ENCODE measurements around the gene DYNC1LI1.

DYNC1LI1 gene

DNA sequence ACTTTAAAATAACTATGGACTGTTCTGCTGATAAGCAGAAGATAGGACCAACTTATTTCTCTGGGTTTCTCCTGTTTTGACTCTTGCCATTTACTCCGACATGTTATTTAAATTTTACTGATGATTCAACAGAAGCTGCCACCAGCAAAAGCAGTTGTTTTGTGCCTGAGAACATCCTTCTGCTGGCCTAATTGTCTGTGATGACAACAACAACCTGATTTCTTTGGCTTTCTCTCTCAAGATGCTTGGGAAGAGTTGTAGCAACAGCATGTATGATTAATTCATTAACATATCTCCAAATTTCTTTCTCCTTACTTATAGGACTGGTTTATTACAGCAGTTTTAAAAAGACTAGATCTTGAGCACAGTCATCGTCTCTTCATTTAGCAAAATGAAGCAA is 36.9 kb upstream of the DYNC1LI1 start:
- DNase-seq (ENCODE audit: low spot score): no peak
- in situ Hi-C loops (cut with MboI; ENCODE audit: low pct_unique_long_range_greater_than_20kb, low sequenced_read_pairs, unreplicated experiment): no loop called here
- TF ChIP-seq, protein P1, sequence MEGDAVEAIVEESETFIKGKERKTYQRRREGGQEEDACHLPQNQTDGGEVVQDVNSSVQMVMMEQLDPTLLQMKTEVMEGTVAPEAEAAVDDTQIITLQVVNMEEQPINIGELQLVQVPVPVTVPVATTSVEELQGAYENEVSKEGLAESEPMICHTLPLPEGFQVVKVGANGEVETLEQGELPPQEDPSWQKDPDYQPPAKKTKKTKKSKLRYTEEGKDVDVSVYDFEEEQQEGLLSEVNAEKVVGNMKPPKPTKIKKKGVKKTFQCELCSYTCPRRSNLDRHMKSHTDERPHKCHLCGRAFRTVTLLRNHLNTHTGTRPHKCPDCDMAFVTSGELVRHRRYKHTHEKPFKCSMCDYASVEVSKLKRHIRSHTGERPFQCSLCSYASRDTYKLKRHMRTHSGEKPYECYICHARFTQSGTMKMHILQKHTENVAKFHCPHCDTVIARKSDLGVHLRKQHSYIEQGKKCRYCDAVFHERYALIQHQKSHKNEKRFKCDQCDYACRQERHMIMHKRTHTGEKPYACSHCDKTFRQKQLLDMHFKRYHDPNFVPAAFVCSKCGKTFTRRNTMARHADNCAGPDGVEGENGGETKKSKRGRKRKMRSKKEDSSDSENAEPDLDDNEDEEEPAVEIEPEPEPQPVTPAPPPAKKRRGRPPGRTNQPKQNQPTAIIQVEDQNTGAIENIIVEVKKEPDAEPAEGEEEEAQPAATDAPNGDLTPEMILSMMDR (IDR thresholded peaks at IDR 0.05; ENCODE audit: extremely low read depth, insufficient read depth, missing control alignments): no peak

DNA sequence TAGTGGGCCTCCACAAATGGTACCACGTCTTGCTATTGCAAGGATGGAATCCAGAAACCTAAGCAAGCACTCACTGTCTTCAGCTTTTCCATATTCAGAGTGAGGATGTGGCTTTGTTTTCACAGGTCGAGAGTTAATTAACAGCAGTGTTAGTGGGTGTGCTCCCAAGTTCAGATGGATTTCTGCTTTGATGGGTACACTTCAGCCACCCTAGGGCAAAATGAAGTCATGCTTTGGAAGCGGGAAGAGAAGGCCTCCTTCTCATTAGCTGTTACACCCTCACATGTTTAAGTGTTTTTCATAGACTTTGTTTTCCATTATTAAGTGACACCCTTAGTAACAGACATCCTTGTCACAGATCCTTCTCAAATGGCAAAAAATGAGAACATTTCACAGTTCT is 36.3 kb upstream of the DYNC1LI1 start:
- in situ Hi-C loops (cut with MboI; ENCODE audit: low pct_unique_long_range_greater_than_20kb, low sequenced_read_pairs, unreplicated experiment): no loop called here
- TF ChIP-seq, protein P1 (IDR thresholded peaks at IDR 0.05; ENCODE audit: extremely low read depth, insufficient read depth, missing control alignments): no peak
- DNase-seq (ENCODE audit: low spot score): no peak

DNA sequence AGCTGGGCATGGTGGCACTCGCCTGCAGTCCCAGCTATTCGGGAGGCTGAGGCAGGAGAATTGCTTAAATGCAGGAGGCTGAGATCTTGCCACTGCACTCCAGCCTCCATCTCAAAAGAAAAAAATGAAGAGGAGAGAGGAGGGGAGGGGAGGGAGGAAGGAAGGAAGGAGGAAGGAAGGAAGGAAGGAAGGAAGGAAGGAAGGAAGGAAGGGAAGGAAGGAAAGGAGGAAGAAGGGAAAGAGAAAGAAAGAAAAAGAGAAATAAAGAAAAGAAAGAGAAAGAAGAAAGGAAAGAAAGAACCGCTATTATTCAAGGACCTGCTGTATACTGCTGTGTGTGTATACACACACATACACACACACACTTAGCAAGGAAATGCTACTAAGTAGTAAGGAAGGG is 35.6 kb upstream of the DYNC1LI1 start:
- no peak for DNase-seq (ENCODE audit: low spot score)
- TF ChIP-seq, protein P1 (IDR thresholded peaks at IDR 0.05; ENCODE audit: extremely low read depth, insufficient read depth, missing control alignments): no peak
- in situ Hi-C loops (cut with MboI; ENCODE audit: low pct_unique_long_range_greater_than_20kb, low sequenced_read_pairs, unreplicated experiment): no loop called here

DNA sequence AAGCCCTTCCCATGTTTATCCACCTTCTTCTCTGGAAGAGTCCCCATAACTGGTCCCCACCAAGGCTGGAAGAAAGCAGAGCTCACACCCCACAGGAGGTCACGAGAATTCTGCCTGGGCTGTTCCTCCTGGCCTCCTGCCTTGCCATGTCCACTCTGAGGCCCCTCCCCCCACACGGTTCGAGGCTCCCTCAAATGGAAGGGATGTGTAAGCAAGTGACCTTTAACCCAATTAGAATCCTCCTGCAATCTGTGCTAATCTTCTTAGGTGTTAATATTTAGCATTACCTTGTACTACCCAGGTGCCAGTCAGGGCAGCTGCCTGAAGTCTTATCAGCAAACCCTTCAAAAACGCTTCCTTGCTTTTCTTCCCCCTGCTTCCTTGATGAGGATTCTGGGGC is 32.4 kb upstream of the DYNC1LI1 start:
- DNase-seq (ENCODE audit: low spot score): no peak
- in situ Hi-C loops (cut with MboI; ENCODE audit: low pct_unique_long_range_greater_than_20kb, low sequenced_read_pairs, unreplicated experiment): no loop called here
- TF ChIP-seq, protein P1 (IDR thresholded peaks at IDR 0.05; ENCODE audit: extremely low read depth, insufficient read depth, missing control alignments): no peak

DNA sequence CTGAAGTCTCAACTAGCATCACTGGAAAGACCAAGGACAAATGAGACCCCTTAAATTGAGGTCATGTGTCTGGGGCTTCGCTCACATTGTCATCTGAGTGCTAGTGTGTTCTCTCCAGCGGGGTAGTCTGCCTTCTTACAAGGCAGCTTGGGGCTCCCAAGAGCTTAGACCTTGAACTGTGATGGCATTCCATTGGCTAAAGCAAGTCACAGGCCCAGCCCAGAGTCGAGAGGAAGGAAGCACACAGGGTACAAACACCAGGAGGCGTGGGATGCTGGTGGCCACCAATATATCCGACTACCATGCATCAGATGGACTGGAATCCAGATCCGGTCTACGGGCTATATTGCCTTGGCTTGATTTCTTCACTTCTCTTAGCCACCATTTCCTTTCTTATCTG is 31.5 kb upstream of the DYNC1LI1 start:
- TF ChIP-seq, protein P1 (IDR thresholded peaks at IDR 0.05; ENCODE audit: extremely low read depth, insufficient read depth, missing control alignments): no peak
- DNase-seq (ENCODE audit: low spot score): no peak
- in situ Hi-C loops (cut with MboI; ENCODE audit: low pct_unique_long_range_greater_than_20kb, low sequenced_read_pairs, unreplicated experiment): no loop called here

DNA sequence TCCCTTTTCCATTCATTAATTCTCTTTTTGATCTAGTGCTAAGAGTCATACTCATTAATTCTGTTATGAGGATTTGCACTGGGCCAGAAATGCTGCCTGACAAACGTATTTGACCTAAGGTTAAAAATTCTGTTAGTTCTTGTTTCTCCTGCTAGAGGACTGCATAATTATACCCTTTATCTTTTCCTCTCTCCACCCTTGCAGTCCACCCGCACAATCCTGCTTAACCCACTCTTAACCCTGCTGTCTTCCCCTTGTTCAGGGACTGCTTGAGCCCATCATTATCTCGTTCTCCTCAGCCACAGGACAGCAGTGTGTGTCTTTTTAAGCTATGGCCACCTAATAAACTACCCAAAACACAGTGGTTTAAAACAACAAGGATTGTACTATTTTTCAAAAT is 31.1 kb upstream of the DYNC1LI1 start:
- TF ChIP-seq, protein P1 (IDR thresholded peaks at IDR 0.05; ENCODE audit: extremely low read depth, insufficient read depth, missing control alignments): no peak
- in situ Hi-C loops (cut with MboI; ENCODE audit: low pct_unique_long_range_greater_than_20kb, low sequenced_read_pairs, unreplicated experiment): no loop called here
- no peak for DNase-seq (ENCODE audit: low spot score)

DNA sequence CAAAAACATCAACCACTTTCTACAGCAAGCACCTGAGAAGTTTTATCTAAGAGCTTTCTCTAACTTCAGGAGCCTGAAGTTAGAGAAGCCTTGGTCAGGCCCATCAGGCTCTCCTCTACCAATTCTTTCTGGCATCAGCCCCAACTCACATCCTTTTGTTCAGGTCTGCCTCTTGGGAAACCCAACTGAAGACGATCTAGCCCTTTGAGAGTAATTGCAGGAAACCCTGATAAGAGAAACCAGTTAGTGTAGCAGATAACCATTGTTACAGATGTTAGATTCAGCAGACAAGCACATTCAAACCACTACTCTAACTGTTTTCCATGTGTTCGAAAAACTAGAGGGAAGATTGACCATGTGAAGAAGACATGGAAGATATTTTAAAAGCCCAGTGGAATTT is 27.0 kb upstream of the DYNC1LI1 start:
- TF ChIP-seq, protein P1 (IDR thresholded peaks at IDR 0.05; ENCODE audit: extremely low read depth, insufficient read depth, missing control alignments): no peak
- in situ Hi-C loops (cut with MboI; ENCODE audit: low pct_unique_long_range_greater_than_20kb, low sequenced_read_pairs, unreplicated experiment): no loop called here
- DNase-seq (ENCODE audit: low spot score): no peak
